Measurements from ENCODE around the gene GLI3. TPM values are rescaled to one million over a fixed set of nuclear protein-coding genes. Genes with fewer than 3 reads are reported as not detected.

The GLI3 gene
- total RNA-seq, 1 experiment from 2014 or later, result not detected

DNA sequence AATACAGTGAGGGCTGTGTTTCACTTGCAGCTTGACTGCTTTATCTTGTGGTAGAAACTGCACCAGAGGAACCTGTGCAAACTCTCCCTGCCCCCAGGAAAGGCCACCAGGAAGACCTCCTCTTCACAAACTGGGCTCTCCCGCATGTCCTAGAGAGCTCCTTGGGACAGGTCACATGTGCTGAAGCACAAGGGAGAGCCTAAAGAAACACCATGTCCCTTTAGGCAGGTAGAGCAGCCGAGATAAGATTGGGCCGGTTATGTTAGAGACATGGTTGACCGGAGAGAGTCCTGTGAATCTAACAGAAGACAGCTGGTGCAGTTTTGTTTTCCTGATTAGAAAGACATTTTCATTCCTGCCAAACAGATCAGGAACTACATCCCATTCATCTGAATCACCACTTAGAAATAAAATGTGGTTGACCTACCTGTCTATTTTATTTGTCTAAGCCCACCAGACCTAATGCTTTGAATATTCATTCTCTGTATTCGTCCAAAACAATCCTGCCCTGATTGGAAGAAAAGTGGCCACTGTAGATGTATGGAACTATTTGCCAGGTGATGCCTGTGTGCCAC, 224.1 kb downstream of the GLI3 start:
- no peak overlapping the region for H2AFZ ChIP-seq
- H3K4me1 ChIP-seq (replicated peaks; ENCODE audit: insufficient read depth), result no peaks in the 10 kb centered on the region
- no TSS peak for BruUV-seq (replicated peaks)
- H4K20me1 ChIP-seq (ENCODE audit: insufficient read depth), result no peaks in the 10 kb centered on the region
- H3K4me2 ChIP-seq, result no peak overlapping the region
- TF ChIP-seq, protein P1, sequence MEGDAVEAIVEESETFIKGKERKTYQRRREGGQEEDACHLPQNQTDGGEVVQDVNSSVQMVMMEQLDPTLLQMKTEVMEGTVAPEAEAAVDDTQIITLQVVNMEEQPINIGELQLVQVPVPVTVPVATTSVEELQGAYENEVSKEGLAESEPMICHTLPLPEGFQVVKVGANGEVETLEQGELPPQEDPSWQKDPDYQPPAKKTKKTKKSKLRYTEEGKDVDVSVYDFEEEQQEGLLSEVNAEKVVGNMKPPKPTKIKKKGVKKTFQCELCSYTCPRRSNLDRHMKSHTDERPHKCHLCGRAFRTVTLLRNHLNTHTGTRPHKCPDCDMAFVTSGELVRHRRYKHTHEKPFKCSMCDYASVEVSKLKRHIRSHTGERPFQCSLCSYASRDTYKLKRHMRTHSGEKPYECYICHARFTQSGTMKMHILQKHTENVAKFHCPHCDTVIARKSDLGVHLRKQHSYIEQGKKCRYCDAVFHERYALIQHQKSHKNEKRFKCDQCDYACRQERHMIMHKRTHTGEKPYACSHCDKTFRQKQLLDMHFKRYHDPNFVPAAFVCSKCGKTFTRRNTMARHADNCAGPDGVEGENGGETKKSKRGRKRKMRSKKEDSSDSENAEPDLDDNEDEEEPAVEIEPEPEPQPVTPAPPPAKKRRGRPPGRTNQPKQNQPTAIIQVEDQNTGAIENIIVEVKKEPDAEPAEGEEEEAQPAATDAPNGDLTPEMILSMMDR (conservative IDR thresholded peaks at IDR 0.05), result no peak
- no peak for TF ChIP-seq EZH2 (IDR thresholded peaks at IDR 0.05; ENCODE audit: low read depth)
- ChIA-PET CTCF (no interaction called here), POLR2A (ENCODE audit: unreplicated experiment) (no interaction called here)
- intact Hi-C loops (cut with micrococcal nuclease; ENCODE audit: unreplicated experiment), result no loop called here
- no peak for DNase-seq
- no peaks in the 10 kb centered on the region for H3K9me2 ChIP-seq (ENCODE audit: insufficient read depth)
- H3K36me3 ChIP-seq (ENCODE audit: low read depth), result no peaks in the 10 kb centered on the region
- no peak overlapping the region for H3K27ac ChIP-seq
- H3K27me3 ChIP-seq (ENCODE audit: insufficient read depth, low read depth), result peaks cover 57% of the 10 kb centered on the region
- no peaks in the 10 kb centered on the region for H3K79me2 ChIP-seq (ENCODE audit: low read depth)
- no peaks in the 10 kb centered on the region for H3F3A ChIP-seq (ENCODE audit: insufficient read depth, low read depth)
- H3K4me3 ChIP-seq, result no peak overlapping the region
- peaks cover 12% of the 10 kb centered on the region; the same call in 1 of the 2 replicates for H3K9me3 ChIP-seq (ENCODE audit: insufficient read depth, low read depth)

DNA sequence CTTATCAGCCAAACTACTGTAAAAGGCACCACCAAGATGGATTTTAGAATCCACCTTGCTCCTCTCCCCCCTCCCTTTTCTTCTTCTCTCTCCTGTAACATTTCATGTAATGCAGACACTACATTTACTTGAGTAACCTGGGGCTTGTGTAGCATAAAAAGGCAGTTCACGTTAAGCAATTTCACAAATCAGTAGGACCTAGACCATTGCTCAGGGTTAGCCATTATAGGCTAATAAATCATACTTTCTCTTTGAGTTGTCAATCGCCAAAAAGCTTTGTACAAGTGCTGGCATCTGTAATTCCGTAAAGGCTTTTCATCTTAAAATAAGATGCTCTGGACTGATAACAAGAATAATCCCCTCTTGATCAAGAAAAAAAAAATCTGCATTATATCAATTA, 224.7 kb downstream of the GLI3 start:
- POLR2A ChIA-PET (ENCODE audit: unreplicated experiment), result no interaction called here
- Histone ChIP-seq H3K79me2 (ENCODE audit: low read depth) (no peaks in the 10 kb centered on the region), H3K9me3 (ENCODE audit: insufficient read depth, low read depth) (peaks cover 12% of the 10 kb centered on the region; the same call in 1 of the 2 replicates), H3K36me3 (ENCODE audit: low read depth) (no peaks in the 10 kb centered on the region), H3K27me3 (ENCODE audit: insufficient read depth, low read depth) (peaks cover 55% of the 10 kb centered on the region), H3K9me2 (ENCODE audit: insufficient read depth) (no peaks in the 10 kb centered on the region), H3F3A (ENCODE audit: insufficient read depth, low read depth) (no peaks in the 10 kb centered on the region), H3K4me3 (no peak overlapping the region), H4K20me1 (ENCODE audit: insufficient read depth) (no peaks in the 10 kb centered on the region), H3K4me2 (no peak overlapping the region), H3K4me1 (replicated peaks; ENCODE audit: insufficient read depth) (no peaks in the 10 kb centered on the region), H2AFZ (no peak overlapping the region), H3K27ac (no peak overlapping the region)
- no peak for DNase-seq
- BruUV-seq (replicated peaks), result no TSS peak
- CTCF ChIA-PET, result no interaction called here
- intact Hi-C loops (cut with micrococcal nuclease; ENCODE audit: unreplicated experiment), result no loop called here
- TF ChIP-seq, protein P1 (conservative IDR thresholded peaks at IDR 0.05), result no peak
- TF ChIP-seq EZH2 (IDR thresholded peaks at IDR 0.05; ENCODE audit: low read depth), result no peak

DNA sequence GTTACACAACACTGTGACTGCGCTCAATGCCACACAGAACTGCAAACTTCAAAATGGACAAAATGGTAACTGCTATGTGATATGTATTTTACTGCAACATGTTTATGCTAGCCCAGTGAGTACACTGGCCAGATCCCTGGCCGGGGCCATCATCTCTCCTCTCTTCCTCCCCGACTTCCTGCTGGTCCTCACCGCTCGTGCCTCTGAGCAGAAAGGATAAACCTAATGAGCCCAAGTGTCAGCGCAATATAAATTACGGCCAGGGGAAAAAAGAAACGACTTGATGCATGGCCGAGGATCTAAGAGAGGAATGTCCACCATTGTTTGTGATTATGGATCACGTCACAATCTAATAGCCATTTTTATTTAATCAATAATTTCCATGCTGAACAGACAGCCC, 225.2 kb downstream of the GLI3 start:
- Histone ChIP-seq H2AFZ (no peak overlapping the region), H3K27me3 (ENCODE audit: insufficient read depth, low read depth) (peaks cover 58% of the 10 kb centered on the region), H3K27ac (no peak overlapping the region), H3K4me2 (no peak overlapping the region), H4K20me1 (ENCODE audit: insufficient read depth) (no peaks in the 10 kb centered on the region), H3K4me1 (replicated peaks; ENCODE audit: insufficient read depth) (no peaks in the 10 kb centered on the region), H3K9me3 (ENCODE audit: insufficient read depth, low read depth) (peaks cover 12% of the 10 kb centered on the region; the same call in 1 of the 2 replicates), H3K9me2 (ENCODE audit: insufficient read depth) (no peaks in the 10 kb centered on the region), H3F3A (ENCODE audit: insufficient read depth, low read depth) (no peaks in the 10 kb centered on the region), H3K4me3 (no peak overlapping the region), H3K79me2 (ENCODE audit: low read depth) (no peaks in the 10 kb centered on the region), H3K36me3 (ENCODE audit: low read depth) (no peaks in the 10 kb centered on the region)
- no peak for TF ChIP-seq EZH2 (IDR thresholded peaks at IDR 0.05; ENCODE audit: low read depth)
- TF ChIP-seq, protein P1 (conservative IDR thresholded peaks at IDR 0.05), result no peak
- CTCF ChIA-PET, result no interaction called here
- no peak for DNase-seq
- intact Hi-C loops (cut with micrococcal nuclease; ENCODE audit: unreplicated experiment), result no loop called here
- no TSS peak for BruUV-seq (replicated peaks)
- POLR2A ChIA-PET (ENCODE audit: unreplicated experiment), result no interaction called here
